Measurements from ENCODE around the gene TRIM17.

TRIM17 gene

GRCh38 chr1:228366866-228367741 is 49.6 kb downstream of the TRIM17 start:
- no peak for DNase-seq (ENCODE audit: low read depth)

- no peak for DNase-seq (ENCODE audit: low read depth)
These were observed 50.4 kb downstream of the TRIM17 start for GRCh38 chr1:228366062-228366865.

GRCh38 chr1:228365271-228366061 is 51.2 kb downstream of the TRIM17 start:
- no peak for DNase-seq (ENCODE audit: low read depth)

DNA sequence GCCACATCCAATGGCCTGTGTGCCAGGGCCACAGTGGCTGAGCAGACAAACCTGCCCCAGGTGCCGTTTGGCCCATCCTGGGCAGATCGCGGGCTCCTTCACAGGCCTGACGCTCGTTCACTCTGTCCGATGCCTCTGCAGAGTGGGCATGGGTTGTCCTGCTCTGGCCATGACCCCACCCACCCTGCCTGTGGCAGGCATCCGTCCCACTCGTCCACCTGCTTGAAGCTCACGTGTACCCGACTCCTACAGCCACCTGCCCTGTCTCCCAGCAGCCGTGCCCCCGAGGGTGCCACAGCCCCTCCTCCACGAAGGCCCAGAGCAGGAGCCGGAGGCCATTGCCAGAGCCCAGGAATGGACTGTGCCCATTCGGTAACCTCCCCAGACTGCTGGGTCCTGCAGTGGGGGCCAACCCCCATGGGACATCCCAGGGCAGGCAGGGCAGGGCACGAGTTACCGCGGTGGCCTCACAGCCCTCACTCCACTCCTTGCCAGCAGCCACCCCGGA is 51.9 kb downstream of the TRIM17 start:
- no peak for DNase-seq (ENCODE audit: low read depth)

GRCh38 chr1:228364068-228364705 is 52.5 kb downstream of the TRIM17 start:
- no peak for DNase-seq (ENCODE audit: low read depth)

DNA sequence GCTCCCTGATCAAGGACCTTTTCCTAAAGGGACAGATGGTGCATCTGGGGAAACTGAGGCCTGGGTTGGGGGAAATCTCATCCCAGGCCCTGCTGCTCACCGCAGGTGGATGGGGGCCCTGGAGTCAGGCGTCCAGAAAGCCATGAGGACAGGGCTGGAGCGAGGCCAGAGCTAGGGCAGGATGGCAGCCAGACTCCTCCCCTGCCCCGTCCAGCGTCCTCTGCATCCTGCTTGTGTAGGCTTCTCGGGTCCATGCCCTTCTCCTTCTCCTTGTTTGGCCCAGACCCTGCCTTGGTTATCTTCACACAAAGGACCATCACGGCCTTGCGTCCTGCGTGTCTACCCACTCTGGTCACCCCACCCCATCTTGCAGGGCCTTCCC is 53.0 kb downstream of the TRIM17 start:
- no peak for DNase-seq (ENCODE audit: low read depth)

DNA sequence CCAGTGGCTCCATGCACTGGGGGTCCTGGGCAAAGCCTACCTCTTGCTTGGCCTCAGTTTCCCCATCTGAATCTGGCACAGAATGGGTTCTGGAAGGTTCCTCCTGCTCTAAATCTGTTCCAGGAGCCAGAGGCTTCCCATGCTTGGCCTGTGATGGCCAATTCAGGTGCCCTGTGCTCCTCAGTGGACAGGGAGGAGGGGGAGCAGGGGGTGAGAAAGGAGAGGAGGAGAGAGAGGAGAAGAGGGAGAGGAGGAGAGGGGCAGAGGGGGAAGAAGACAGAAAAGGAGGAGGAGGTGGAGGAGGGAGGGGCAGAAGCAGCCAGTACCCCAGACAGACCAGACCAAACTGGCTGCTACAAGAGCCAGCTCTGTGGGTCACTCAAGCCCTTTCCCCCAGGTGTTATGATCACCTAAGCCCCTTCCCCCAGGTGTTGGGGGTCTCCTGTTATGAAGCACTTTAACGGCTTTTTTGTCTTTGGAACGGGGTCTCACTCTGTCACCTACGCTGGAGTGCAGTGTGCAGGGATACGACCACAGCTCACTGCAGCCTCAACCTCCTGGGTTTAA is 53.7 kb downstream of the TRIM17 start:
- DNase-seq (ENCODE audit: low read depth): no peak

GRCh38 chr1:228362141-228362883 is 54.3 kb downstream of the TRIM17 start:
- no peak for DNase-seq (ENCODE audit: low read depth)

DNA sequence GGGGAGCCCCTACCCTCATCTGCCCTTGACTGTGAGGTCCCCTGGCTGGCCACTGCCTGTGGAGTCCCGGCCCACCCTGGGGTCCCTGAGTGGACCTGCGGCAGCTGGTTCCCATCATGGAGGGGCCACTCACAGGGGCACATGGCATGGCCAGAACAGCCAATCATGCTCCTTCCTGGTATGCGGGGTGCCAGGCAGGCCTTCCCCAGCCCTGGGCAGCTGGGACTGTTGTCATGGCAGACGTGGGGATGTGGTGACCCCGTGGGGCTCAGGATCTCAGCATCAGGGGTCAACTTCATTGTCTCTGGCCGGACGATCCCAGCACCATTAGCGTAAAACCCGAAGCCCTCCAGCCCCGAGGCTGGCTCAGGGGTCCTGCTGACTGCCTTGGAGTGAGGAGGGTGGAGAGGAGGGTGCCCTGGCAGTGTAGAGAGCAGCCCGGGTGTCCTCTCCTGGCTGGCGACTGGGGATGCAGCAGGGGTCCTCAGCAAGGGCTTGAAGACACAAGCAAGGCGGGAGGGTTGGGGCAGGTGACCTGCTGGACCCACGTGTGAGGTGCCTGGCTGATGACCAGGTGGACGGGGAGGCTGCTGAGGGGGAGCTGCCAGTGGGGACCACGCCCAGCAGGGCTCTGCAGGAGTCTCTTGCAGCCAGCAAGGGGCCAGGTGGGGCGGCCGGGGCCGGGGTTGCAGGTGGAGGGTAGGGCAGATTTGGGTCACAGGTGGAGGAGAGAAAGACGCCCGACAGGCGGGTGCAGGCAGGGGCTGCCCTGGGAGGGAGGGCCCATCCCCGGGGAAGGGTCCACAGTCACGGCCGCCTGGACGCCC is 55.1 kb downstream of the TRIM17 start:
- DNase-seq (ENCODE audit: low read depth): no peak

GRCh38 chr1:228360533-228361313 is 55.9 kb downstream of the TRIM17 start:
- DNase-seq (ENCODE audit: low read depth): no peak

DNA sequence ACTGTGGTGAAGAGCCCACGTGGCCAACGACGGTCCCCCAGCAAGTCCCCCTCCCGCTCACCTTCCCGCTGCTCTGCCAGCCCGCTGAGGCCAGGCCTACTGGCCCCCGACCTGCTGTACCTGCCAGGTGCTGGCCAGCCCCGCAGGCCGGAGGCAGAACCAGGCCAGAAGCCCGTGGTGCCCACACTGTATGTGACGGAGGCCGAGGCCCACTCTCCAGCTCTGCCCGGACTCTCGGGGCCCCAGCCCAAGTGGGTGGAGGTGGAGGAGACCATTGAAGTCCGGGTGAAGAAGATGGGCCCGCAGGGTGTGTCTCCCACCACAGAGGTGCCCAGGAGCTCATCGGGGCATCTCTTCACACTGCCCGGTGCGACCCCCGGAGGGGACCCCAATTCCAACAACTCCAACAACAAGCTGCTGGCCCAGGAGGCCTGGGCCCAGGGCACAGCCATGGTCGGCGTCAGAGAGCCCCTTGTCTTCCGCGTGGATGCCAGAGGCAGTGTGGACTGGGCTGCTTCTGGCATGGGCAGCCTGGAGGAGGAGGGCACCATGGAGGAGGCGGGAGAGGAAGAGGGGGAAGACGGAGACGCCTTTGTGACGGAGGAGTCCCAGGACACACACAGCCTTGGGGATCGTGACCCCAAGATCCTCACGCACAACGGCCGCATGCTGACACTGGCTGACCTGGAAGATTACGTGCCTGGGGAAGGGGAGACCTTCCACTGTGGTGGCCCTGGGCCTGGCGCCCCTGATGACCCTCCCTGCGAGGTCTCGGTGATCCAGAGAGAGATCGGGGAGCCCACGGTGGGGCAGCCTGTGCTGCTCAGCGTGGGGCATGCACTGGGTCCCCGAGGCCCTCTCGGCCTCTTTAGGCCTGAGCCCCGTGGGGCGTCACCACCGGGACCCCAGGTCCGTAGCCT is 56.8 kb downstream of the TRIM17 start:
- no peak for DNase-seq (ENCODE audit: low read depth)

DNA sequence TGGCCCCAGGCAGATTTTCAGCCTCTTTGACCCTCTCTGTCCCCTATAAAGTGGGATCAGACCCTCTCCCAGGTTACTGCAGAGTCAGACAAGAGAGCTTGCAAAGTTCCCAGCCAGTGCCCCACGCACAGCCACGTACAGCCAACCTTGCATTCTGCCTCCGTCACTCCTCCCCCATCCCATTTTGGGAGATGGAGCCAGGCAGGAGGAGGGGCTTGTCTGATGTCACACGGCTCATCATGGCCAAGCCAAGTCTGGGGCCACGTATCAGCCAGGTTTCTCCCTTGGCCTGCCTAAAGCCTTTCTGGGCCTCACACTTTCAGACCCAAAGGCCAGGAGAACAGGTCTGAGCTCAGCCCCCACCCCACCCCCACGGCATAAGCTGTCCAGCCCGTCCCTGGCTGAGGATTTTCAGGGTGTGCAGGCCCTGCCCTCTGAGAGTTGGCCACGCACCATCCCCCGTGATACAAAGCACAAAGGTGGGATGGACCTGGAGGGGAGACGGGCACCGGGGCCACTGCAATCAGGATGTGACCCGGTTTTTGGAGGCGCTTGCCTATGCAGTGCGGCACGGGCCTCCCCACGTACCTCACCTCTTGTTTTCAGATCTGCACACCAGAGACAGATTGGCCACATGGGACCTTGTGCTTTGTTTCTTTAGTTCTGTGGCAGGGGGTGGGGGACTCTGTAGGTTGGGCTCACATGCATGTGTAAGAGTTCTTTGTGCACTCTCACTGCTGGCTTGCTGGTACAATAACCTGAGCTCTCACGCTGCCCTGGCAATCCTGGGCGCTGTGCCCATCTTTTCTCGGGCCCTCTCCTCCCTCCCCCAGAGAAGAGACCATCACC is 57.7 kb downstream of the TRIM17 start:
- no peak for DNase-seq (ENCODE audit: low read depth)

DNA sequence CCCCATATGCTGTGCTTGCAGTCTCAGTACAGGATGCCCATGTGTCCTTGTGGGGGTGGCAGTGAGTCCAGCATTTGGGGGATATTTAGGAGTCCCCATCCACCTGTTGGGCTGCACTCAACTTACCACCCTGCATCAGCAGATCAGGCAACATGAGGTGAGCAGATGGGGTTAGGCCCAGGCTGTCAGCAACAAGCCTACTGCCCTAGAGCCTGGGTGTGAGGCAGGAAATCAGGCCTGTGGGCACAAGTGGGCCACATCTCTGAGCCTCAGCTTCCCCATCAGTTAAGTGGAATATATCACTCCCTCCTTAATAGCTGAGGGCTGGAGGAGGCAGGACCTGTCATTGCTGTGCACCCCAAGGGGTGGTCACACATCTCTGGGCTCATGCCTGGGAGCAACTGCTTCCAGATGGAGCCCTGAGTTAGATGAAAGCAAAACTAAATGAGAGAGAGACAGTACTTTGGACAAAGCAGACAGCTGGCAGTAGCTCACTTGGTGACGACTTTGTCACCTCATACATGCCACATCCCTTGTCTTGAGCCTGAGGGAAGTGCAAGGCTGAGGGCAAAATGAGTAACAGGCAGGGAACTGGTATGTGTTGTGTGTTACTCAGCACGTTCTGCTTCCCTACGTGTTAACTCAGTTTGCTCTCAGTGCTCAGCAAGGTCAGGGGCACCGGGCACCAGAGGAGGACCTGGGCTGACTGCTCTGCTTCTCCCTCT is 58.5 kb downstream of the TRIM17 start:
- no peak for DNase-seq (ENCODE audit: low read depth)
